Neural progenitor cell (in vitro differentiated cells): ENCODE measurements around the gene EI24. TPM values are rescaled to one million over a fixed set of nuclear protein-coding genes. Genes with fewer than 3 reads are reported as not detected.

Source experiments
- DNase-seq: peaks from one replicate; pipeline ENCODE4 v3.0.0-alpha.2; 2016; ENCODE audit warnings: low spot score
- H2AFZ ChIP-seq: fragments of 200-600 bp; sonication (generic); replicated peaks from 2 replicates; pipeline ENCODE4 v1.6.1; 2016; ENCODE audit warnings: antibody characterized with exemption
- H3F3A ChIP-seq: fragments of 200-600 bp; sonication (generic); 2 replicates; pipeline ENCODE4 v1.6.1; 2016; ENCODE audit warnings: antibody characterized with exemption, low read depth
- H3K27ac ChIP-seq: fragments of 200-600 bp; sonication (generic); 2 replicates; pipeline ENCODE4 v1.5.1; 2016; ENCODE audit warnings: mild to moderate bottlenecking
- H3K27me3 ChIP-seq: fragments of 200-600 bp; sonication (generic); 2 replicates; pipeline ENCODE4 v1.6.1; 2016; ENCODE audit warnings: mild to moderate bottlenecking, moderate library complexity
- H3K36me3 ChIP-seq: fragments of 200-600 bp; sonication (generic); 2 replicates; pipeline ENCODE4 v1.5.1; 2016
- H3K4me1 ChIP-seq: fragments of 200-600 bp; sonication (generic); 2 replicates; pipeline ENCODE4 v1.6.1; 2016; ENCODE audit warnings: mixed run types
- H3K4me2 ChIP-seq: fragments of 200-600 bp; sonication (generic); 2 replicates; pipeline ENCODE4 v1.6.1; 2016
- H3K4me3 ChIP-seq: fragments of 200-600 bp; sonication (generic); 2 replicates; pipeline ENCODE4 v1.5.1; 2016
- H3K79me2 ChIP-seq: fragments of 200-600 bp; sonication (generic); 2 replicates; pipeline ENCODE4 v1.6.1; 2016; ENCODE audit warnings: low read depth
- H3K9ac ChIP-seq: fragments of 200-600 bp; sonication (generic); 2 replicates; pipeline ENCODE4 v1.6.1; 2016
- H3K9me3 ChIP-seq: fragments of 200-600 bp; sonication (generic); 2 replicates; pipeline ENCODE4 v1.5.1; 2016; ENCODE audit warnings: low read depth
- H4K20me1 ChIP-seq: fragments of 200-600 bp; sonication (generic); 2 replicates; pipeline ENCODE4 v1.6.1; 2016; ENCODE audit warnings: low read depth
- H3K27ac Mint-ChIP-seq: 3 replicates; pipeline ENCODE4 v1.8.0; 2021; ENCODE audit warnings: mixed read lengths
- H3K27me3 Mint-ChIP-seq: 2 replicates; pipeline ENCODE4 v1.8.0; 2022; ENCODE audit warnings: low read depth, mild to moderate bottlenecking, inconsistent platforms, moderate library complexity, mixed read lengths; ENCODE audit not compliant: insufficient read depth
- H3K36me3 Mint-ChIP-seq: 3 replicates; pipeline ENCODE4 v1.8.0; 2021; ENCODE audit warnings: mixed read lengths
- H3K4me1 Mint-ChIP-seq: 3 replicates; pipeline ENCODE4 v1.8.0; 2021; ENCODE audit warnings: mixed read lengths
- H3K4me3 Mint-ChIP-seq: 3 replicates; pipeline ENCODE4 v1.8.0; 2021; ENCODE audit warnings: mild to moderate bottlenecking, moderate library complexity, mixed read lengths
- H3K9me3 Mint-ChIP-seq: 3 replicates; pipeline ENCODE4 v1.8.0; 2020; ENCODE audit warnings: mixed read lengths
- CTCF ChIP-seq: fragments of 200-600 bp; sonication (generic); IDR thresholded peaks from 2 replicates; pipeline ENCODE4 v1.5.1; 2017; ENCODE audit warnings: antibody characterized with exemption, mild to moderate bottlenecking
- EZH2 ChIP-seq: fragments of 200-600 bp; sonication (generic); IDR thresholded peaks from 2 replicates; pipeline ENCODE4 v1.6.1; 2017; ENCODE audit warnings: antibody characterized with exemption, mild to moderate bottlenecking, moderate library complexity
- EZH2phosphoT487 ChIP-seq: fragments of 200-600 bp; sonication (generic); IDR thresholded peaks from 2 replicates; pipeline ENCODE4 v1.6.1; 2017; ENCODE audit warnings: antibody characterized with exemption
- total RNA-seq: library from RNA; depleted of rRNA; stranded (reverse); fragments of >200 nt; gene quantifications from 2 replicates; pipeline ENCODE4 v1.2.3, GENCODE V29; 2015; ENCODE audit warnings: low replicate concordance

Gene EI24
- total RNA-seq, 1 donor from 2014 or later: 99.8 TPM

- H3K9ac ChIP-seq: no peak overlapping the region
- Mint-ChIP-seq H3K27ac (no peak overlapping the region), H3K4me1 (peaks cover 10% of the 10 kb centered on the region), H3K36me3 (peaks cover 20% of the 10 kb centered on the region), H3K4me3 (no peak overlapping the region), H3K27me3 (no peaks in the 10 kb centered on the region), H3K9me3 (no peaks in the 10 kb centered on the region)
- H3F3A ChIP-seq: peaks cover 5% of the 10 kb centered on the region
- peaks cover 11% of the 10 kb centered on the region for H3K79me2 ChIP-seq
- H3K4me2 ChIP-seq: no peak overlapping the region
- DNase-seq: no peak
- no peaks in the 10 kb centered on the region for H3K9me3 ChIP-seq
- H4K20me1 ChIP-seq: no peaks in the 10 kb centered on the region
- no peaks in the 10 kb centered on the region for H3K27me3 ChIP-seq
- no peak overlapping the region for H2AFZ ChIP-seq
- H3K27ac ChIP-seq: no peak overlapping the region
- H3K4me1 ChIP-seq: peaks cover 7% of the 10 kb centered on the region
- H3K36me3 ChIP-seq: peaks cover 5% of the 10 kb centered on the region
- H3K4me3 ChIP-seq: no peak overlapping the region
- TF ChIP-seq EZH2 (no peak), EZH2phosphoT487 (no peak), CTCF (no peak)
Measured at GRCh38 chr11:125586623-125587022, 17.3 kb downstream of the EI24 start.

GRCh38 chr11:125587480-125587879 is 18.2 kb downstream of the EI24 start:
- H4K20me1 ChIP-seq: no peaks in the 10 kb centered on the region

GRCh38 chr11:125588505-125588904 is 19.2 kb downstream of the EI24 start:
- H4K20me1 ChIP-seq: peaks cover 4% of the 10 kb centered on the region
- H3F3A ChIP-seq: peaks cover 5% of the 10 kb centered on the region
- no peak overlapping the region for H2AFZ ChIP-seq
- no peak for TF ChIP-seq EZH2phosphoT487
- TF ChIP-seq EZH2: no peak
- no peak for TF ChIP-seq CTCF
- Mint-ChIP-seq H3K36me3 (peaks cover 16% of the 10 kb centered on the region), H3K9me3 (no peaks in the 10 kb centered on the region), H3K4me3 (no peak overlapping the region), H3K27me3 (peaks cover 2% of the 10 kb centered on the region), H3K4me1 (peaks cover 18% of the 10 kb centered on the region), H3K27ac (no peak overlapping the region)
- H3K9me3 ChIP-seq: no peaks in the 10 kb centered on the region
- H3K36me3 ChIP-seq: peaks cover 5% of the 10 kb centered on the region
- no peak overlapping the region for H3K9ac ChIP-seq
- peaks cover 9% of the 10 kb centered on the region for H3K4me1 ChIP-seq
- no peak for DNase-seq
- peaks cover 25% of the 10 kb centered on the region for H3K79me2 ChIP-seq
- no peak overlapping the region for H3K4me3 ChIP-seq
- no peaks in the 10 kb centered on the region for H3K27me3 ChIP-seq
- H3K27ac ChIP-seq: no peak overlapping the region
- no peak overlapping the region for H3K4me2 ChIP-seq

More at GRCh38 chr11:125587480-125587879, 18.2 kb downstream of the EI24 start:
- no peaks in the 10 kb centered on the region for H3K27me3 ChIP-seq
- peaks cover 21% of the 10 kb centered on the region for H3K36me3 Mint-ChIP-seq
- TF ChIP-seq EZH2phosphoT487 (no peak), CTCF (no peak), EZH2 (no peak)
- H3K4me3 ChIP-seq: no peak overlapping the region
- peaks cover 7% of the 10 kb centered on the region for H3K4me1 ChIP-seq
- H3K79me2 ChIP-seq: peaks cover 16% of the 10 kb centered on the region
- no peak overlapping the region for H3K27ac ChIP-seq
- DNase-seq: no peak
- peaks cover 2% of the 10 kb centered on the region for H3K27me3 Mint-ChIP-seq
- peaks cover 12% of the 10 kb centered on the region for H3K4me1 Mint-ChIP-seq
- no peaks in the 10 kb centered on the region for H3K9me3 ChIP-seq
- no peak overlapping the region for H3K4me2 ChIP-seq
- H3K9me3 Mint-ChIP-seq: no peaks in the 10 kb centered on the region
- H2AFZ ChIP-seq: no peak overlapping the region
- no peak overlapping the region for H3K9ac ChIP-seq
- H3K27ac Mint-ChIP-seq: no peak overlapping the region
- H3K4me3 Mint-ChIP-seq: no peak overlapping the region
- H3F3A ChIP-seq: peaks cover 5% of the 10 kb centered on the region
- peaks cover 5% of the 10 kb centered on the region for H3K36me3 ChIP-seq
